Left renal cortex interstitium (tissue), 4 donors: ENCODE data around the gene DENND1C. TPM values are rescaled to one million over a fixed set of nuclear protein-coding genes. Genes with fewer than 3 reads are reported as not detected.
"Not testable (repeated sequence)": the region's sequence is repeated elsewhere in the genome, so short reads cannot be mapped to it uniquely, and the experiment has no call there.

Source experiments
- DNase-seq, 4 donors: peaks; one replicate each; pipeline ENCODE4 v3.0.0-alpha.2; 2013; ENCODE audit warnings: low read depth in 4 of 4, low spot score in 2 of 4, missing footprints in 1 of 4
- polyA plus RNA-seq, 4 donors: library from polyadenylated mRNA; unstranded; fragments of 120-200 nt; gene quantifications; one replicate each; pipeline ENCODE4 v1.2.1, GENCODE V29; 2013; ENCODE audit not compliant: insufficient read length in 4 of 4

Gene DENND1C
- polyA plus RNA-seq, 4 donors: 38.7 to 43.0 (median 40.4) TPM

DNA sequence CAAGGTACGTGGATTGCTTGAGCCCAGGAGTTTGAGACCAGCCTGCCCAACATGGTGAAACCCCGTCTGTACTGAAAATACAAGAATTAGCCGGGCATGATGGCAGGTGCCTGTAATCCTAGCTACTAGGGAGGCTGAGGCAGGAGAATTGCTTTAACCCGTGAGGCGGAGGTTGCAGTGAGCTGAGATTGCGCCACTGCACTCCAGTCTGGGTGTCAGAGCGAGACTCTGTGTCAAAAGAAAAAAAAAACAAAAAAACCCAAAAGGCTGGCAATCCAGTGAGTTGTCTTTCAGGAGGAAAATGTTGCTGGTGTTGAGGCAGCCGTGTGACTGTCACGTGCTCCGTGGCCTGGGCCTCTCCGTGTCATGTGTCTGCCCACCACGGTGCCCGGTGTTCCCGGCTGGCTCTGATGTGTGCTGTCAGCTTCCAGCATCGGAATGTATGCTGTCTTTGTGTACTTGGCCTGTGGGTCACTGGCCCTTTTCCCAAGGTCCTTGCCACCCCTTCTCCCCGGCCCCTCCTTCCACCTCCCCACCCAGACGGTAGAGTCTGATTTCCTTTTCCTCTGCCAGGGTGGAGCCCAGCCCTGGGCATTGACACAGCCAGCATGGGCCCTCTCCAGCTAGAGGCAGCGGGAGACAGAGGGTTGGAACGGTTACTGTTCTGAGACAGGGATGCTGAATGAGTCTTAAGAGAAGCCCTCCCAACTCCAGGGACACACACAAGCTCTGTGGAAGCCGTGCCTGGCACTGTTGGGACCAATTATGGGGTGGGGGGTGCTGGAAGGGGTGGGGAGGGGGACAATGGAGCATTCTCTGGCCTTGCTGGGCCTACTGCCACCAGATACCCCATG, 27.8 kb upstream of the DENND1C start:
- no peak for DNase-seq

DNA sequence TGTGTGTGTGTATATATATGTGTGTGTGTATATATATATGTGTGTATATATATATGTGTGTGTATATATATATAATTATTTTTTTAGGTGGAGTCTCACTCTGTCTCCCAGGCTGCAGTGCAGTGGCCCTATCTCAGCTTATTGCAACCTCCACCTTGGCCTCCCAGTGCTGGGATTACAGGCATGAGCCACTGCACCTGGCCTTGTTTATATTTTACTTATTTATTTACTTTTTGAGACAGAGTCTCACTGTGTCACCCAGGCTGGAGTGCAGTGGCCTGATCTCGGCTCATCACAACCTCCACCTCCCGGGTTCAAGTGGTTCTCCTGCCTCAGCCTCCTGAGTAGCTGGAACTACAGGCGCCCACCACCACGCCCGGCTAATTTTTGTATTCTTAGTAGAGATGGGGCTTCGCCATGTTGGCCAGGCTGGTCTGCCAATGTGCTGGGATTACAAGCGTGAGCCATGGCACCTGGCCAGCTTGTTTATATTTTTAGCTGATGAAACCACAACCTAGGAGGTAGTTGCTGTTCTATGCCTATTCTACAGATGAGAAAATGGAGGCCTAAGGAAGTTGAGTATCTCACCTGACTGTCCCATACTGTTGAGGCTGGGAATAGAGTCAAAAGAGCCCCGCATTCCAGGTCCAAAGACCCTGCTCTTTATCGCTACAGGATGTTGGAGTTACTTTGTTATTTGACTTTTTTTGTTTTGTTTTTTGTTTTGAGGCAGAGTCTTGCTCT, 26.6 kb upstream of the DENND1C start:
- not testable (repeated sequence) for DNase-seq

DNA sequence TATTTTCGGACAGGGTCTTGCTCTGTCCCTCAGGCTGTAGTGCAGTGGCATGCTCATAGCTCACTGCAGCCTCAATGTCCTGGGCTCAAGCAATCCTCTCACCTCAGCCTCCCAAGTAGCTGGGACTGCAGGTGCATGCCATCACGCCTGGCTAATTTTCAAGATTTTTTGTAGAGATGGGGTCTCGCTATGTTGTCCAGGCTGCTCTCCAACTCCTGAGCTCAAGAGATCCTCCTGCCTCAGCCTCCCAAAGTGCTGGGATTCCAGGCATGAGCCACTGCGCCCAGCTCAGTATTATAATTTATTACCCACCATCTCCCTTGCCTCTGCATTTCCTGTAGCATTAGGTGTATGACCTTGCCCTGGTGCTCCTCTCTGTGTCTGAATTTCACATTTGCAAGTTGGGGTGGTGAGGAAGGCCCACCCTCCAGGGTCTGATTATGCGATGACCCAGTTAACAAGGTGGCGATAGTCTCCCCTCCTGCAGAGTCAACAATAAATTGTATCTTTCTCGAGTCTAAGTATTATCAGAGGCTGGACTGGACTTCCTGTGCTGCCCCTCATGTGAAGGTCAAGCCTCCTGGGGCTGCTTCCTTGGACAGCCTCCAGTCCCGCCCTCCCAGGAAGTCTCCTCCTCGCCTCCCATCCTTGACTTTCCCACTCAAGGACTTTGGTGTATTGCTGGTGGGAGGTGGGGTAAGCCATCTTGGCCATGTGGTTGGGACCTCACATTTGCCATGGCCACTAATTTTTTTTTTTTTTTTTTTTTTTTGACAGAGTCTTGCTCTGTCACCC, 22.0 kb upstream of the DENND1C start:
- DNase-seq: no peak

DNA sequence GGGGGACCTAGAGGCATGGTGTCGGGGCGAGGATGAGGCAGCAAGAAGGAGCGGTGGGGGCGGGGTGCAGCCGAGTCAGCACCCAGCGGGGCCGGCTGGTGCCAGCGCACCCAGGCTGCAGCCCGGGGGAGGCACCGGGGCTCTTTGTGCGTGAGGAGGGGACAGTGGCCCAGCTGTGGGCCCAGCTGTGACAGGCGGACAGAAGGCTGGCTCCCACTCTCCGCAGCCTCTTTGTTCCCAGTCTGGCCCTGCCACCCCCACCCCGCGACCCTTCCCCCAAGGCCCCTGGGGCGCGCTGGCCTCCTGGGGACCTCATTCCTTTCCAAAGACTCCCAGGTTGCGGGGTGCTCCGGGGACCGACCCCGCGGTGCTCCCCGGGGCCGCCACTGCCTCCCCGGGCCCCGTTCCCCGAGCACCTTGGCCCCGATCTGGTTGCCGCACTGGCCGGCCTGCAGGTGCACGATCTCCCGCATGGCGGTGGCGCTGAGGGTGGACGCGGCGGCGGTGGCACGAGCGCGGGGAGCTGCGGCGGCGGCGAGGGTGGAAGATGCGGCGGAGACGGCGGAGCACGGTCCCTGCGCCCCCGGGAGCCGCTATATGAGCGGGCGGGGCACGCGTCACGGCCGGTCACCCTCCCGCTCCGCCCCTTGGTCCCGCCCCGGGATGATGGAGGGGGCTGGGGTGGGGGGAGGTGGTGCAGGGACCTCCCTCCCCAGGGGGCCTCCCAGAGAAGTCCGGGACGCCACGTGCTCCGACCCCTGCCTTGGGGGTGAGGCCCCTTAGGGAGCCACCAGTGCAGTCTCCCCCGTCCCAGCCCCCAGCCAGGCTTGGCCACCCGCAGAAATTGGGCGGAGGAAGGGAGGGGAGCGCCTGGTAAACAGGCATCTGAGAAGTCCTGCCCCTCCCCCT, 20.4 kb upstream of the DENND1C start, which contains the start of gene TUBB4A:
Gene TUBB4A (minus strand): TSS at position 570 of the 909 bp plus-strand sequence. CDS start 97 bp downstream, at position 473.
- no peak for DNase-seq

DNA sequence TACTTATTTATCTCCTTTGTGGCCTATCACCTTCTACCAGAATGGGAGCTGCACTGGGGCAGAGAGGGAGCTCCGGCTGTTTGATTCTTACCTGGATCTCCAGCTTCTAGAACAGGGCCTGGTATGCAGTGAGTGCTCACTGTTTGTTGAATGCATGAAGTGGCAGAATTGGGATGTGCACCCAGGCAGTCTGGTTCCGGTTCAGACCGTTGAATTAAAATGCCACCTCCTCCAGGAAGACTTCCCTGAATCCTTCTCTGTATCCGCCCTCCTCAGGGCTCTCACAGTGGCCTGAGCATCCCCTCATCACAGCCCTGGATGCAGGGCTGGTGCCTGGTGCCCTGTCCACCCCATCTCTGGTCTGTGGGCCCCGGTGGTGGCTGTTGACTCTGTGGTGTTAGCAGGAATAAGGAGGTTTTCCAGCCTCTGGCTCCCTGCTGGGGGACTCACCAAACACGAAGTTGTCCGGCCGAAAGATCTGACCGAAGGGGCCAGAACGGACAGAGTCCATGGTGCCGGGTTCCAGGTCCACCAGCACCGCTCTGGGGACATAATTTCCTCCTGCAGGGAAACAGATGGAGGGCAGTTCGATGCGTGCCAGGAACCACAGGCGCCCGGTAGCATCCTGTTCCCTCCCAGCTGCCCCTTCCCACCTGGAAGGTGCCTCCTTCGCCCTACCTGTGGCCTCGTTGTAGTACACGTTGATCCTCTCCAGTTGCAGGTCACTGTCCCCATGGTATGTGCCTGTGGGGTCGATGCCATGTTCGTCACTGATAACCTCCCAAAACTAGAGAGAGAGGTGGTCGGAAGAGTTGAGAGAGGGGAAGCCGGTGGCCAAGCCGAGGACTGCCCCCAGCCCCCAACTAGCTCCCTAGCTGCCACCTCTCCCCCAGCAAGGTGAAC, 19.5 kb upstream of the DENND1C start:
- DNase-seq: no peak

DNA sequence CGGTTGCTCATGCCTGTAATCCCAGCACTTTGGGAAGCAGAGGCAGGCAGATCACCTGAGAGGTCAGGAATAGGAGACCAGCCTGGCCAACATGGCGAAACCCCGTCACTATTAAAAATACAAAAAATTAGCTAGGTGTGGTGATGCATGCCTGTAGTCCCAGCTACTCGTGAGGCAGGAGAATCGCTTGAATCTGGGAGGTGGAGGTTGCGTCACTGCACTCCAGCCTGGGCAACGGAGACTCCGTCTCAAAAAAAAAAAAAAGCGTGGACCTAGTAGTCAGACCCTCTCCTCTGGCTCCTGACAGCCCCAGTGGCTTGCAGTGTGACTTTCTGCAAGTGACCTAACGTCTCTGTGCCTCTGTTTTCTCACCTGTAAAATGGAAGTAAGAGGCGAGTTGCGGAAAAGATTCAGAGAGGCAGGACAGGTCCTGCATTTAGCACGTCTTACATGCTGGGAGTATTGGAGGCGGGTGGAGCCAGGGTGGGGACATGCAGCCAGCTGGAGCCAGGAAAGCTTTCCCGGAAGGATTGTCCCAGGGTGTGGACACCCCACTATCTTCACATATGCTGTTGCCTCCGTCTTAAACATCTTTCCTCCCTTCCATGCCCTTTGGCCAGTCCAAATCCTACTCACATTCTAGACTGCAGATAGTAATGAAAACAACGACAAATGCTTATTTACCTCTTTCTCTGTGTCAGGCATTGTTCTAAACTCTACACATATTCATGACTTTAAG, 17.6 kb upstream of the DENND1C start:
- DNase-seq: no peak

DNA sequence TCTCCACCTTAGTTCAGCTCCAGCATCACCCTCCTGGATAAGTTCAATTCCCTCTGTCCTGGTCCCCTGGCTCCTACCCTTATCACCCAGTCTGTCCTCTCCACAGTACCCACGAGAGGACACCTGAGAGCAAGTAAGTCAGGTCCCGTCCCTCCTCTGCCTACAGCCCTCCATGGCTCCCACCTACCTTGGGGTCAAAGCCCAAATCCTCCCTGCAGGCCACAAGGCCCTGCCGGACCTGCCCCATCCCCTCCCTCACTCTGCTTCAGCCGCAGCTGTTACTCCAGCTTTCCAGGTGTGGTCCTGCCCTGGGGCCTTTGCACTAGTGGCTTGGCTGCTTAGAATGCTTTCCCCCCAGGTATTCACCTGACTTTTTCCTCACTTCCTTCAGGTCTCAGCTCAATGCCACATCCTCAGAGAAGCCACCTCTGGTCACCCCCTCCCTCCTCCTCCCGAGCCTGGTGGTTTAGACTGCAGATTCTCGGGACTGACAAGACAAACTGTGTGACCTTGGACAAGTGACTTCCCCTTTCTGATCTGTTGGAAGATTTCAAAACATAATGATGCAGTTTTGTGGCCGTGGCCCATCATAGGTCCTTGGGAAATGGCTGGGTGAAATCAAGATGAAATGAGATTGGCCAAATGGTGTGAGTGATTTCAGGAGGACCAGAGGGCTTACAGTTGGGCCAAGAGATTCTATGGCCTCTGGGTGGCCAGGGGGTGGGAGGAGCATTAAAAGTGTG, 16.9 kb upstream of the DENND1C start:
- no peak for DNase-seq

DNA sequence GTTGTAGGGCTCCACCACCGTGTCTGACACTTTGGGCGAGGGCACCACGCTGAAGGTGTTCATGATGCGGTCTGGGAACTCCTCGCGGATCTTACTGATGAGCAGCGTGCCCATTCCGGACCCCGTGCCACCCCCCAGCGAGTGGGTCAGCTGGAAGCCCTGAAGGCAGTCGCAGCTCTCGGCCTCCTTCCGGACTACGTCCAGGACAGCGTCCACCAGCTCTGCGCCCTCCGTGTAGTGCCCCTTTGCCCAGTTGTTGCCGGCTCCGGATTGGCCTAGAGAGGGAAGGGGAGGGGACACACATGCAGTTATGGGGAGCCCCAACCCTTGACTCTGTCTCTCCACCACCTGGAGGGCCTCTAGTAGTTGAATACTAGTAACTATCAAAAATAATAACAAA, 14.4 kb upstream of the DENND1C start:
- no peak for DNase-seq

DNA sequence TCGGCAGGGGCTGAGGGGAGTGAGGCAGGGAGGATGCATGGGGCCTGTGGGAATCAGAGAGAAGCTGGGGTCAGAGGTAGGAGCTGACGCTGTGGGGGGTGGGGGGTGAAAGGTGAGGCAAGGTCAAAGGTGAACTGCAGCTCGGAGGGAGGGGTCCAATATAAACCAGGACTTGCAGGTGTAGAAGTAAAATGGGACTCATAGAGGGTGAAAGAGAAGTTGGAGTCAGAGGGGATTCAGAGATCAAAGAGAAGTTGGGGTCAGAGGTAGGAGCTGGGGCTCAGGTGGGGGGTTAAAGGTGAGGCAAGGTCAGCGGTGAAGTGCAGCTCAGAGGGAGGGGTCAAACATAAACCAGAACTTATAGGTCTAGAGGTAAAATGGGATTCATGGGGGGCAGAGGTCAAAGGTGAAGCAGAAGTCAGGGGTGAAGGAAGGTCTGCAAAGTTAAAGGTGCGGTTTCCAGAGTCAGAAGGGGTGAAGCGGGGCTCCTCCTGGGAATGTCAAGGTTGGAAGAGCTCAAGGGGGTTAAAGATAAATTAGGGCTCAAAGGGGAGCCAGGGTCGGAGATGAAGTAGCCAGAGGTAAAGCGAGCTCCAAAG, 12.9 kb upstream of the DENND1C start:
- no peak for DNase-seq

DNA sequence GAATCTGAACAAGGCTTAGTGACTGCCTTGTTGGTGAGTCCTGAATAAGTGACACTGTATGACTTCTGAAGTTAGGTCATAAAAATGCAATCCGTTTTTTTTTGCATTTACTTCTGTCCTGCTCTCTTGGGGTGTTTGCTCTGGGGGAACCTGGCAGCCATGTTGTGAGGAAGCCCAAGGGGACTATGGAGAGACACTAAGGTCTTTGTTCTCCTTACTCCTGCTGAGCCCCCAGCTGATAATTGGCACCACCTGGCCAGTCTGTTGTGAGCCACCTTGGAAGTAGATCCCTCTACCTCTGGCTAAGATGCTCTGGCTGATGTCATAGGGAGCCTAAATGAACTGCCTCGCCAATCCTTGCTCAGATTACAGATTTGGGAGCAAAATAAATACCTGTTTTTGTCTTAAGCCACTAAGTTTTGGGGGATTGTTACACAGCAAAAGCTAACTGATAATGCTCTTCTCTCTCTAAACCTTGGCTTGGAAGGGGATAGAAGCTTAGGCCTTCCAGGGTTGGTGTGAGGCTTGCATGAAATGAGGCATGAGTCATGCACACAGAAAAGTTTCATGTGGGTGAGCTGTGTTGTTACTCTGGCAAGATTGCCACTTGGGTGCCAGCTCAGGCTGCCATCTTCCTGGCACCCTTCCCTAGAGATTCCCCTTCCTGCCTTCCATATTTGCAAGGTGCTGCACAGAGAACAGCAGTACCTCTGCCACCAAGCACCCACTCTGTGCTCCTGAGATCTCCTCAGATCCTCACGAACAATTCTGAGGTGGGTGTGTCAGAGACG, 10.4 kb upstream of the DENND1C start:
- DNase-seq: no peak

DNA sequence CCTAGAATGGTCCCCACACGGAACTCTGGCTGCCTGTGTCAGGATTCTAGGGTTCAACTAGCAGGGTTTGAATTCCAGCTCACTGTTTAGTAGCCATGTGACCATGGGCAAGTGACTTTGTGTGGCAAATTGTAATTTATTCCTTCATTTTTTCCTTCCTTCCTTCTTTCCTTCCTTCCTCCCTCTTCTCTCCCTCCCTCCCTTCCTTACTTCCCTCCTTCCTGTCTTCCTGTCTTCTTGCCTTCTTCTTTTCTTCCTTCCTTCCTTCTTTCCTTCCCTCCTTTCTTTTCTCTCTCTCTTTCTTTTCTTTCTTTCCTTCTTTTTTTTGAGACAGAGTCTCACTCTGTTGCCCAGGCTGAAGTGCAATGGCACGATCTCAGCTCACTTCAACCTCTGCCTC, 8.5 kb upstream of the DENND1C start:
- DNase-seq: no peak

DNA sequence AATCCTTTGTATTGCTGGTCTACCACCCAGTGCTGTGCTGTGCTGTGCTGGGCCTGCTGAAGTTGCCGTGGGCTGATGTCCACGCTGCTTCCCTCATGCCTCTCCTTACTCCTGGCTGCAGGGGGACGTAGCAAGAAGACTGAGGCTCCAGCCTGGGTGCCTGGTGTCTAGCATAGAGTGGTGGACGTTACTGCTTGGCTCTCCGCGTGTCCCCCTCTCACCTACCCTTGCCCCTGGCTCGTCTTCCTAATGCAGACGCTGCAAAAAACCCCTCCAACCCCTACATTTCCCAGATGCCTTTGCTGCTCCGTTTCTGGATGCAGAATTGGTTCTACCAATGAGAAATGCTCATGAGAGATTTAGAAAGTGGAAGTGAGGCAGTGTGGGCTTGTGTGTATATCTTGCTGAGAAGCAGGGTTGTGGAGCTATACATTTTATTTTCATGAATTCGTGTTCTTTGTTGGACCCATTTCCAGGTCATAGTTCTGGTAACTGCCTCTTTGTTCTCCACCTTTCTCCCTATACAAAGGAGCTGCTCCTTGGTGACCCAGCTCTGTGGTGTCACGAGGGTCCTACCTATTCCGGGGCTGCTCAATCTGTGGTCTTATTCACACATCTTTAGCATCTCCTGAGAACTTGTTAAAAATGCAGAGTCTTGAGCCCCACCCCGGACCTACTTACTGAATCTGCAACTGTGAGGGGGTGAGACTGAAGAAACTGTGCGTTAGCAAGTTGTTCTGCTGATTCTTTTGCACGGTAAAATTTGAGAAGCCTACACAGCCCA, 7.9 kb upstream of the DENND1C start:
- DNase-seq: no peak

DNA sequence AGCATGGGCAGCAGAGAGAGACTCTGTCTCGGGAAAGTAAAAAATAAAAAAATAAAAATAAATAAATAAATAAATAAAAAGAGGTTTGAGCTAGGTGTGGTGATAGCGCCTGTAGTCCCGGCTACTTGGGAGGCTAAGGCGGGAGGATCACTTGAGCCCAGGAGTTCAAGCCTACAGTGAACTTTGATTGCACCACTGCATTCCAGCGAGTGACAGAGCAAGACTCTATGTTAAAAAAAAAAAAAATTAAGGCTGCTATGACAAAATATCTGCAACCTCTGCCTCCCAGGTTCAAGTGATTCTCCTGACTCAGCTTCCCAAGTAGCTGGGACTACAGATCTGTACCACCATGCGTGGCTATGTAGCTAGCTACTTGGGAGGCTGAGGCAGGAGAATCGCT, 3.2 kb upstream of the DENND1C start:
- DNase-seq: no peak

DNA sequence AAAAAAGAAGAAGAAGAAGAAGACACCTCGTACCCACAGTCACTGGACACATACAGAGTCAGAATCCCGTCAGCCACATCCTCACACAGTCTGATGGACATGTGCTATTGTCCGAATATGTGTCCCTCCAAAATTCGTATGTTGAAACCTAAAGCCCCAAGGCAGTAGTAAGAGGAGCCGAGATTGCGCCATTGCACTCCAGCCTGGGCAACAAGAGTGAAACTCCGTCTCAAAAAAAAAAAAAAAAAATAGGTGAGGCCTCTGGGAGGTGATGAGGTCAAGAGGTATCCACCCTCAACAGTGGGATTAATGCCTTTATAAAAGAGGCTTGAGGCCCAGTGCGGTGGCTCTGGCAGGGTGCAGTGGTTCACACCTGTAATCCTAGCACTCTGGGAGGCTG, 2.6 kb upstream of the DENND1C start:
- DNase-seq: no peak

DNA sequence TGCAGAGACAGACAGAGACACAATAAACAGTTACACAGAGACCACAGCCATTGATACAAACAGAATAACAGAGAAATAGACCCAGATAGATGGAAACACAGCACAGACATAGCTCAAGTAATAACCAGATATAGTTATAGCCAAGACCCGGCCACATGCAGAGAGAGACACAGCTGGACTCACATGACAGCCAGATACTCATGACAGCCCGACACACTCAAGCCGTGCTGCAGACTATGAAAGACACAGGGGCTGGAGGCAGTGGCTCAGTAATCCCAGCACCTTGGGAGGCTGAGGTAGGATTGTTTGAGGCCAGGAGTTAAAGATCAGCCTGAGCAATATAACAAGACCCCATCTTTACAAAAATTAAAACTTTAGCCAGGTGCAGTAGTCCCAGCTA, 1.6 kb upstream of the DENND1C start:
- no peak for DNase-seq

DNA sequence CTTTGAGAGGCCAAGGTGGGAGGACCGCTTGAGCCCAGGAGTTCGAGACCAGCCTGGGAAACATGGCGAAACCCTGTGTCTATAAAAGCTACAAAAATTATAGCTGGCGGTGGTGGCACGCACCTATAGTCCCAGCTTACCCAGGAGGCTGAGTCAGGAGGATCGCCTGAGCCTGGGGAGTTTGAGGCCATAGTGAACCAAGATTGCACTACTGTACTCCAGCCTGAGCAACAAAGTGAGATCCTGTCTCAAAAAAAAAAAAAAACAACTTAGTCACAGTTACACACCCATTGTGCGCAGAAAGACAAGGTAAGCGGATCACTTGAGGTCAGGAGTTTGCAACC, 728 bp upstream of the DENND1C start:
- DNase-seq: no peak
